Hepatocyte (in vitro differentiated cells): ENCODE results near the gene IL27RA. TPM values are rescaled to one million over a fixed set of nuclear protein-coding genes. Genes with fewer than 3 reads are reported as not detected.

Experiments
- DNase-seq: peaks from one replicate; pipeline ENCODE4 v3.0.0-alpha.2; 2016; ENCODE audit warnings: low spot score
- H2AFZ ChIP-seq: fragments of 200-600 bp; sonication (generic); 2 replicates; pipeline ENCODE4 v1.6.0; 2016; ENCODE audit warnings: antibody characterized with exemption, mild to moderate bottlenecking
- H3K27ac ChIP-seq: fragments of 200-600 bp; sonication (generic); 2 replicates; pipeline ENCODE4 v1.5.1; 2016; ENCODE audit warnings: mild to moderate bottlenecking
- H3K27me3 ChIP-seq: fragments of 200-600 bp; sonication (generic); 2 replicates; pipeline ENCODE4 v1.6.1; 2016
- H3K36me3 ChIP-seq: fragments of 200-600 bp; sonication (generic); replicated peaks from 2 replicates; pipeline ENCODE4 v1.5.1; 2016; ENCODE audit warnings: low read depth; ENCODE audit not compliant: insufficient read depth
- H3K4me1 ChIP-seq: fragments of 200-600 bp; sonication (generic); 2 replicates; pipeline ENCODE4 v1.5.1; 2016; ENCODE audit warnings: mild to moderate bottlenecking, moderate library complexity; ENCODE audit not compliant: insufficient read depth
- H3K4me2 ChIP-seq: fragments of 200-600 bp; sonication (generic); 2 replicates; pipeline ENCODE4 v1.6.0; 2016
- H3K4me3 ChIP-seq: fragments of 200-600 bp; sonication (generic); 2 replicates; pipeline ENCODE4 v1.5.1; 2016; ENCODE audit warnings: mild to moderate bottlenecking
- H3K79me2 ChIP-seq: fragments of 200-600 bp; sonication (generic); 2 replicates; pipeline ENCODE4 v1.6.0; 2017; ENCODE audit warnings: mild to moderate bottlenecking
- H3K9me2 ChIP-seq: fragments of 200-600 bp; sonication (generic); replicated peaks from 2 replicates; pipeline ENCODE4 v1.6.0; 2017; ENCODE audit warnings: mild to moderate bottlenecking; ENCODE audit not compliant: insufficient read depth
- H3K9me3 ChIP-seq: fragments of 200-600 bp; sonication (generic); 2 replicates; pipeline ENCODE4 v1.5.1; 2016; ENCODE audit warnings: low read depth, mild to moderate bottlenecking
- H4K20me1 ChIP-seq: fragments of 200-600 bp; sonication (generic); 2 replicates; pipeline ENCODE4 v1.6.0; 2016; ENCODE audit warnings: mild to moderate bottlenecking; ENCODE audit not compliant: insufficient read depth, poor library complexity, severe bottlenecking
- CTCF ChIP-seq: fragments of 200-600 bp; sonication (generic); IDR thresholded peaks from 2 replicates; pipeline ENCODE4 v1.5.1; 2016; ENCODE audit warnings: antibody characterized with exemption, mild to moderate bottlenecking; ENCODE audit not compliant: poor library complexity
- EZH2 ChIP-seq: fragments of 200-600 bp; sonication (generic); IDR thresholded peaks from 2 replicates; pipeline ENCODE4 v1.6.1; 2016; ENCODE audit warnings: antibody characterized with exemption, mild to moderate bottlenecking, borderline replicate concordance
- EZH2phosphoT487 ChIP-seq: fragments of 200-600 bp; sonication (generic); IDR thresholded peaks from one replicate; pipeline ENCODE4 v1.6.1; 2018; ENCODE audit warnings: antibody characterized with exemption, mild to moderate bottlenecking, low read depth, moderate library complexity; ENCODE audit not compliant: unreplicated experiment, severe bottlenecking
- WGBS: methylation state at CpG from one replicate; pipeline ENCODE4 v1.1.6; 2016; ENCODE audit warnings: low lambda C conversion rate; ENCODE audit errors: missing lambda C conversion rate; 5-methylcytosine and 5-hydroxymethylcytosine counted together
- polyA plus RNA-seq: library from polyadenylated mRNA; unstranded; fragments of >200 nt; fragmentation: Nextera tagmentation; extraction: Ambion mirVana; gene quantifications from 2 replicates; pipeline ENCODE4 v1.2.1, GENCODE V29; 2016
- total RNA-seq: library from RNA; depleted of rRNA; stranded (reverse); fragments of >200 nt; gene quantifications from 2 replicates; pipeline ENCODE4 v1.2.3, GENCODE V29; 2014

Gene IL27RA
- total and polyA plus RNA-seq, 2 experiments from 2014 or later: 1.9 to 2.3 TPM

- 91% methylated on average over 21 of the region's 21 CpGs for WGBS
- Histone ChIP-seq H3K4me2 (no peak overlapping the region), H3K4me1 (no peaks in the 10 kb centered on the region), H3K79me2 (no peaks in the 10 kb centered on the region), H3K4me3 (no peak overlapping the region), H2AFZ (no peak overlapping the region), H3K36me3 (no peaks in the 10 kb centered on the region), H4K20me1 (no peaks in the 10 kb centered on the region), H3K27ac (no peak overlapping the region), H3K9me2 (no peaks in the 10 kb centered on the region), H3K9me3 (no peaks in the 10 kb centered on the region), H3K27me3 (no peaks in the 10 kb centered on the region)
- TF ChIP-seq EZH2: no peak
- no peak for TF ChIP-seq EZH2phosphoT487
- no peak for TF ChIP-seq CTCF
- no peak for DNase-seq
These were observed 66.1 kb downstream of the IL27RA start for GRCh38 chr19:14097532-14098151.

- H3K4me3 ChIP-seq: no peak overlapping the region
- no peaks in the 10 kb centered on the region for H3K9me2 ChIP-seq
- no peaks in the 10 kb centered on the region for H4K20me1 ChIP-seq
- H3K4me1 ChIP-seq: no peaks in the 10 kb centered on the region
- H3K36me3 ChIP-seq: no peaks in the 10 kb centered on the region
- no peaks in the 10 kb centered on the region for H3K27me3 ChIP-seq
- H3K9me3 ChIP-seq: no peaks in the 10 kb centered on the region
- no peak overlapping the region for H2AFZ ChIP-seq
- no peak for DNase-seq
- no peaks in the 10 kb centered on the region for H3K79me2 ChIP-seq
- 96% methylated on average over 6 of the region's 6 CpGs for WGBS
- H3K4me2 ChIP-seq: no peak overlapping the region
- no peak for TF ChIP-seq EZH2
- TF ChIP-seq CTCF: no peak
- TF ChIP-seq EZH2phosphoT487: no peak
- no peak overlapping the region for H3K27ac ChIP-seq
These were observed 69.5 kb downstream of the IL27RA start for GRCh38 chr19:14101003-14101545.

GRCh38 chr19:14102102-14102696 lies 70.6 kb downstream of the IL27RA start:
- Histone ChIP-seq H3K4me1 (no peaks in the 10 kb centered on the region), H3K9me2 (no peaks in the 10 kb centered on the region), H3K27me3 (no peaks in the 10 kb centered on the region), H4K20me1 (no peaks in the 10 kb centered on the region), H2AFZ (no peak overlapping the region), H3K36me3 (no peaks in the 10 kb centered on the region), H3K4me2 (no peak overlapping the region), H3K79me2 (no peaks in the 10 kb centered on the region), H3K9me3 (no peaks in the 10 kb centered on the region), H3K4me3 (no peak overlapping the region), H3K27ac (no peak overlapping the region)
- no peak for DNase-seq
- 94% methylated on average over 11 of the region's 11 CpGs for WGBS
- TF ChIP-seq EZH2 (no peak), CTCF (no peak), EZH2phosphoT487 (no peak)
